Measurements from ENCODE around the gene SLC7A6.

DNA sequence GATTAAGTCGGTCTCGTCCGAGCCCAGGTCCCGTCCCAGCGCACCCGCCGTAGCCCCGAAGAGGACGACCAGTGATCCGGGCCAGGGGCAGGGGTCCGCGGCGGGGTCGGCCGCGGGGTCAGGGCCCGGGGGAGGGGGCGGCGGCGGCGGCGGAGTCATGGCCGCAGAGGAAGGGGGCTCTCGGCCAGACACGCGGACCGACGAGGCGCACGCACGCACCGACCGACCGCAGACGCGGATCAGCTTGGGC, 28.5 kb upstream of the SLC7A6 start, which contains the start of gene ESRP2:
- TF ChIP-seq, protein P1, sequence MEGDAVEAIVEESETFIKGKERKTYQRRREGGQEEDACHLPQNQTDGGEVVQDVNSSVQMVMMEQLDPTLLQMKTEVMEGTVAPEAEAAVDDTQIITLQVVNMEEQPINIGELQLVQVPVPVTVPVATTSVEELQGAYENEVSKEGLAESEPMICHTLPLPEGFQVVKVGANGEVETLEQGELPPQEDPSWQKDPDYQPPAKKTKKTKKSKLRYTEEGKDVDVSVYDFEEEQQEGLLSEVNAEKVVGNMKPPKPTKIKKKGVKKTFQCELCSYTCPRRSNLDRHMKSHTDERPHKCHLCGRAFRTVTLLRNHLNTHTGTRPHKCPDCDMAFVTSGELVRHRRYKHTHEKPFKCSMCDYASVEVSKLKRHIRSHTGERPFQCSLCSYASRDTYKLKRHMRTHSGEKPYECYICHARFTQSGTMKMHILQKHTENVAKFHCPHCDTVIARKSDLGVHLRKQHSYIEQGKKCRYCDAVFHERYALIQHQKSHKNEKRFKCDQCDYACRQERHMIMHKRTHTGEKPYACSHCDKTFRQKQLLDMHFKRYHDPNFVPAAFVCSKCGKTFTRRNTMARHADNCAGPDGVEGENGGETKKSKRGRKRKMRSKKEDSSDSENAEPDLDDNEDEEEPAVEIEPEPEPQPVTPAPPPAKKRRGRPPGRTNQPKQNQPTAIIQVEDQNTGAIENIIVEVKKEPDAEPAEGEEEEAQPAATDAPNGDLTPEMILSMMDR (IDR thresholded peaks at IDR 0.05; ENCODE audit: low read depth, low read length): no peak
- TF ChIP-seq EZH2phosphoT487 (IDR thresholded peaks at IDR 0.05; ENCODE audit: low read depth): no peak
